ENCODE measurements around the gene RNF212B.
A peak's percentile ranks its signal among the peaks of the same experiment; 100 is the strongest.
"Not testable (repeated sequence)": the region's sequence is repeated elsewhere in the genome, so short reads cannot be mapped to it uniquely, and the experiment has no call there.

Gene RNF212B

GRCh38 chr14:23269193-23269592 is 31.5 kb downstream of the RNF212B start:
- no peak for DNase-seq (ENCODE audit: low read depth)
- no peak for TF ChIP-seq CTCF (conservative IDR thresholded peaks at IDR 0.05; ENCODE audit: low read depth, low read length)
- H3K4me3 ChIP-seq (ENCODE audit: low read depth, low read length): no peak overlapping the region

- no peak for TF ChIP-seq CTCF (conservative IDR thresholded peaks at IDR 0.05; ENCODE audit: low read depth, low read length)
- H3K4me3 ChIP-seq (ENCODE audit: low read depth, low read length): no peak overlapping the region
- no peak for DNase-seq (ENCODE audit: low read depth)
These were observed 37.7 kb downstream of the RNF212B start for GRCh38 chr14:23275412-23275811.

GRCh38 chr14:23277189-23277588 is 39.5 kb downstream of the RNF212B start:
- TF ChIP-seq CTCF (conservative IDR thresholded peaks at IDR 0.05; ENCODE audit: low read depth, low read length): no peak
- H3K4me3 ChIP-seq (ENCODE audit: low read depth, low read length): no peak overlapping the region
- no peak for DNase-seq (ENCODE audit: low read depth)

GRCh38 chr14:23277928-23278327 is 40.2 kb downstream of the RNF212B start:
- H3K4me3 ChIP-seq (ENCODE audit: low read depth, low read length); DNase-seq (ENCODE audit: low read depth): not testable (repeated sequence)

- TF ChIP-seq CTCF (conservative IDR thresholded peaks at IDR 0.05; ENCODE audit: low read depth, low read length): no peak
- no peak for DNase-seq (ENCODE audit: low read depth)
- H3K4me3 ChIP-seq (ENCODE audit: low read depth, low read length): no peak overlapping the region
These were observed 43.5 kb downstream of the RNF212B start for GRCh38 chr14:23281247-23281646.

GRCh38 chr14:23284654-23285529 is 47.2 kb downstream of the RNF212B start:
- peak; percentile 53 for DNase-seq (ENCODE audit: low read depth)
- no peak for TF ChIP-seq CTCF (conservative IDR thresholded peaks at IDR 0.05; ENCODE audit: low read depth, low read length)
- H3K4me3 ChIP-seq (ENCODE audit: low read depth, low read length): peak overlapping the region; percentile 80

GRCh38 chr14:23285530-23286019 is 47.8 kb downstream of the RNF212B start:
- TF ChIP-seq CTCF (conservative IDR thresholded peaks at IDR 0.05; ENCODE audit: low read depth, low read length): no peak
- H3K4me3 ChIP-seq (ENCODE audit: low read depth, low read length): peak overlapping the region; percentile 80
- no peak for DNase-seq (ENCODE audit: low read depth)
